ENCODE measurements around the gene RPL22L1. TPM values are rescaled to one million over a fixed set of nuclear protein-coding genes. Genes with fewer than 3 reads are reported as not detected.

RPL22L1 gene
- polyA plus RNA-seq, 2 of the 4 experiments (the other 2 are of a cell fraction): 258 to 309 TPM

- 69% methylated on average over 3 of the region's 3 CpGs for WGBS (ENCODE audit: missing lambda C conversion rate)
- Histone ChIP-seq H3K4me2 (no peak overlapping the region), H3K27ac (no peak overlapping the region), H3K4me3 (no peak overlapping the region), H3K9me3 (no peaks in the 10 kb centered on the region), H3K4me1 (no peaks in the 10 kb centered on the region; the same call in 2 of the 3 replicates)
- ATAC-seq (no peak), FAIRE-seq (no peak), DNase-seq (ENCODE audit: low read depth in 1 of 2, low spot score in 1 of 2) (no peak)
- CTCF ChIA-PET: interaction anchor here (9.4 kb wide), 1 partner anchor 401 kb away, joined by 277 read pairs; the partner anchor contains the start of gene CLDN11
- POLR2A ChIA-PET: no interaction called here
- TF ChIP-seq MYC (IDR thresholded peaks at IDR 0.05; ENCODE audit: borderline replicate concordance, low read length) (no peak), CHD2 (IDR thresholded peaks at IDR 0.05; ENCODE audit: low read length, partially characterized antibody) (no peak), CHD4 (IDR thresholded peaks at IDR 0.05; ENCODE audit: borderline replicate concordance) (no peak), ZSCAN20 (CRISPR knock-in tag; IDR thresholded peaks at IDR 0.05) (no peak), FOXS1 (CRISPR knock-in tag; IDR thresholded peaks at IDR 0.05) (no peak), JUN (IDR thresholded peaks at IDR 0.05) (no peak), RNF2 (IDR thresholded peaks at IDR 0.05; ENCODE audit: borderline replicate concordance, low read depth) (no peak)
These were observed 54.1 kb downstream of the RPL22L1 start for GRCh38 chr3:170815936-170816335.

- DNase-seq (ENCODE audit: low read depth in 1 of 2, low spot score in 1 of 2) (no peak), FAIRE-seq (no peak), ATAC-seq (no peak)
- CTCF ChIA-PET: interaction anchor here (0.7 to 9.4 kb wide), 3 partner anchors 33 to 401 kb away, joined by 3 to 277 read pairs (median 4); partner anchors contain the start of gene CLDN11
- POLR2A ChIA-PET: no interaction called here
- Histone ChIP-seq H3K4me3 (no peak overlapping the region), H3K9me3 (no peaks in the 10 kb centered on the region), H3K27ac (no peak overlapping the region), H3K4me2 (no peak overlapping the region), H3K4me1 (no peaks in the 10 kb centered on the region; the same call in 1 of the 3 replicates)
- 53% methylated on average over 7 of the region's 8 CpGs for WGBS (ENCODE audit: missing lambda C conversion rate)
- TF ChIP-seq FOXS1 (CRISPR knock-in tag; IDR thresholded peaks at IDR 0.05) (no peak), SREBF2 (IDR thresholded peaks at IDR 0.05) (no peak), EHMT2 (IDR thresholded peaks at IDR 0.05; ENCODE audit: low read depth) (no peak), HEYL (CRISPR knock-in tag; IDR thresholded peaks at IDR 0.05) (no peak), REST (IDR thresholded peaks at IDR 0.05) (no peak), JUNB (IDR thresholded peaks at IDR 0.05) (no peak), CBX8 (IDR thresholded peaks at IDR 0.05) (no peak), ESRRA (IDR thresholded peaks at IDR 0.05; ENCODE audit: borderline replicate concordance, low read length) (no peak), TP53 (CRISPR knock-in tag; IDR thresholded peaks at IDR 0.05) (no peak), CHD4 (IDR thresholded peaks at IDR 0.05; ENCODE audit: borderline replicate concordance) (no peak), MYC (IDR thresholded peaks at IDR 0.05; ENCODE audit: borderline replicate concordance, low read length) (no peak), POLR2AphosphoS2 (conservative IDR thresholded peaks at IDR 0.05; ENCODE audit: low read length) (no peak), PHF8 (IDR thresholded peaks at IDR 0.05; ENCODE audit: borderline replicate concordance, low read depth) (no peak), NR3C1 (IDR thresholded peaks at IDR 0.05) (no peak), HES2 (IDR thresholded peaks at IDR 0.05) (no peak), ELK1 (IDR thresholded peaks at IDR 0.05; ENCODE audit: low read depth, low read length) (no peak), RARB (CRISPR knock-in tag; IDR thresholded peaks at IDR 0.05) (no peak), HMGXB4 (CRISPR knock-in tag; IDR thresholded peaks at IDR 0.05; ENCODE audit: borderline replicate concordance) (no peak), RAD21 (conservative IDR thresholded peaks at IDR 0.05 in 1 of 2, IDR thresholded peaks at IDR 0.05 in 1 of 2) (no peak), CEBPB (IDR thresholded peaks at IDR 0.05) (no peak)
These were observed 54.7 kb downstream of the RPL22L1 start for GRCh38 chr3:170815340-170815739.

Measured in A549 (cell line).